ENCODE data around the gene CASZ1.

CASZ1 gene

DNA sequence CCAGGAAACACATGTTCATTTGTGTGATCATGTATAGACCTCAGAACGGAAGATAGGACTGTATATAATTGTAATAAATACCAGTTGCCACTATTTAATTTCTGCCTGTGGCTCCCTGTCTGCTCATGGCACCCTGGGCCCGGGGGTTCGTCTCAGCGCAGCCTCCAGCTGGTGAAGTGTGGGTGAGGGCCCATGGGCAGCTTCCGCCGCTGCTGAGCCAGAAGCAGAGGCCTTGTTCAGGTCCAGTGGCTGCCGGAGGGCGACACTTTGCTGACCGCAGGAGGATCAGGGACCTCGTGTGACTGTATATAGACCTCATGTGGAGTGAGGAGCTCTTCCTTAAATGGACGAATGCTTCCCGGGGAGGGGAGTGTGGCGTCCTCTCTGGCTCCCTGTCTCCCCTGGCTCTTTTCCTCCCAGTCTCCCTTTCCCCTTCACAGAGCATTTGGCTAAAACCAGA lies 165.8 kb downstream of the CASZ1 start:
- in situ Hi-C loops (cut with HindIII; ENCODE audit: low pct_ligation_motif_present, low sequenced_read_pairs), result no loop called here
- peaks cover 4% of the 10 kb centered on the region for H3K36me3 ChIP-seq (replicated peaks)
- no peak overlapping the region for H3K4me3 ChIP-seq (ENCODE audit: low read depth, low read length)
- no peak overlapping the region for H3K27ac ChIP-seq
- H3K27me3 ChIP-seq (replicated peaks), result no peaks in the 10 kb centered on the region
- TF ChIP-seq CTCF (IDR thresholded peaks at IDR 0.05; ENCODE audit: low read depth, low read length, missing control alignments), result no peak
- no peak for DNase-seq

- no peak overlapping the region for H3K4me3 ChIP-seq (ENCODE audit: low read depth, low read length)
- DNase-seq, result no peak
- in situ Hi-C loops (cut with HindIII; ENCODE audit: low pct_ligation_motif_present, low sequenced_read_pairs), result no loop called here
- no peak for TF ChIP-seq CTCF (IDR thresholded peaks at IDR 0.05; ENCODE audit: low read depth, low read length, missing control alignments)
- no peak overlapping the region for H3K27ac ChIP-seq
- H3K27me3 ChIP-seq (replicated peaks), result no peaks in the 10 kb centered on the region
- H3K36me3 ChIP-seq (replicated peaks), result peaks cover 4% of the 10 kb centered on the region
These were observed 166.5 kb downstream of the CASZ1 start for GRCh38 chr1:10629816-10630571.

DNA sequence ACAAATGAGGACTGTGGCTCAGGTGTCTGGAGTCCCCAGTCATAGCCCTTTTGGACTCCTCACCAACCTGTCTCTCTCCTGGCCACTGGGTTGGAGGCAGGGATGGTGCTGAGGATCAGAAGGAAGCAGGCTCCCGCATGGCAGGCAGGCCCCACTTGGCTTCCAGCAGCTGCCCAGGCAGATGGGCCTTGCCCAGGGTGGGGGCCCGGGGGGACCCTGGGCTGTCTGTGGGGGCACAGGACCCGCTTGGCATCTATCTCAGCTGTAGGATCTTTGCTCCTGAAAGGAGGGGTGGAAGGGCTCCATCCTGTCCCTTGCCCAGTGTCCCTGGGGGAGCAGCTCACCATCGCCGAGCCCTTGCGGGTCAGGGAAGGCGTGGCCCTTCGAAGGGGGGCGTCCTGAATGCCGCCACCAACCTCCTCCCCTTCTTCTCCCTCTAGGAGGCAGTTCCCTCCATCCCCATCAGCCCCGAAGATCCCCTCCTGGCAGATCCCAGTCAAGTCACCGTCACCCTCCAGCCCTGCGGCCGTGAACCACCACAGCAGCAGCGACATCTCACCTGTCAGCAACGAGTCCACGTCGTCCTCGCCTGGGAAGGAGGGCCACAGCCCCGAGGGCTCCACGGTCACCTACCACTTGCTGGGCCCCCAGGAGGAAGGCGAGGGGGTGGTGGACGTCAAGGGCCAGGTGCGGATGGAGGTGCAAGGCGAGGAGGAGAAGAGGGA lies 167.2 kb downstream of the CASZ1 start:
- H3K4me3 ChIP-seq (ENCODE audit: low read depth, low read length), result no peak overlapping the region
- H3K27ac ChIP-seq, result no peak overlapping the region
- peaks cover 4% of the 10 kb centered on the region for H3K36me3 ChIP-seq (replicated peaks)
- in situ Hi-C loops (cut with HindIII; ENCODE audit: low pct_ligation_motif_present, low sequenced_read_pairs), result no loop called here
- no peaks in the 10 kb centered on the region for H3K27me3 ChIP-seq (replicated peaks)
- no peak for TF ChIP-seq CTCF (IDR thresholded peaks at IDR 0.05; ENCODE audit: low read depth, low read length, missing control alignments)
- no peak for DNase-seq

DNA sequence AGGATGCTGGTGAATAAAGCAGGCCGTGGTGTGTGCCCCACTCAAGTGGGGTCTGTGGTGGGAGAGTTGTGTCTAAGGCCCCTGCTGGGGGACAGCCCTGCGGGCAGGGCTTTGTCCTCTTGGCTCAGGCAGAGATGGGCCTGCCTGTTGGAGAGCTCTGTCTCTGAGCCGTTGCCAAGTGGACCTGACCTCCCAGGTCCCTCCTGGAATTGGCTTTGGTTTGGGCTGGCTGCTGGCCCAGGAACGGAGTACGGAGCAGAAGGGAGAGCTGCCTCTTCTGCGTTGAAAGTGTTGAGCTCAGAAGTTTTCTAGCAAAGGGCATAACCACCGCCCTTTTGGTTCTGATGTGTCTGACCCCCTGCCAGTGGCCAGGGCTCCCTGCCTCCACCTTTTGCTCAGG lies 167.8 kb downstream of the CASZ1 start:
- Histone ChIP-seq H3K27ac (no peak overlapping the region), H3K27me3 (replicated peaks) (no peaks in the 10 kb centered on the region), H3K36me3 (replicated peaks) (peaks cover 4% of the 10 kb centered on the region), H3K4me3 (ENCODE audit: low read depth, low read length) (no peak overlapping the region)
- in situ Hi-C loops (cut with HindIII; ENCODE audit: low pct_ligation_motif_present, low sequenced_read_pairs), result no loop called here
- DNase-seq, result no peak
- TF ChIP-seq CTCF (IDR thresholded peaks at IDR 0.05; ENCODE audit: low read depth, low read length, missing control alignments), result no peak

- Histone ChIP-seq H3K4me3 (ENCODE audit: low read depth, low read length) (no peak overlapping the region), H3K36me3 (replicated peaks) (peaks cover 4% of the 10 kb centered on the region), H3K27me3 (replicated peaks) (no peaks in the 10 kb centered on the region), H3K27ac (no peak overlapping the region)
- DNase-seq, result no peak
- no peak for TF ChIP-seq CTCF (IDR thresholded peaks at IDR 0.05; ENCODE audit: low read depth, low read length, missing control alignments)
- in situ Hi-C loops (cut with HindIII; ENCODE audit: low pct_ligation_motif_present, low sequenced_read_pairs), result no loop called here
These were observed 169.5 kb downstream of the CASZ1 start for GRCh38 chr1:10626791-10627410.
